ENCODE measurements around the gene AGPAT4. TPM values are rescaled to one million over a fixed set of nuclear protein-coding genes. Genes with fewer than 3 reads are reported as not detected.

The AGPAT4 gene
- total RNA-seq, 2 donors from 2014 or later: 61.0 to 61.1 TPM

DNA sequence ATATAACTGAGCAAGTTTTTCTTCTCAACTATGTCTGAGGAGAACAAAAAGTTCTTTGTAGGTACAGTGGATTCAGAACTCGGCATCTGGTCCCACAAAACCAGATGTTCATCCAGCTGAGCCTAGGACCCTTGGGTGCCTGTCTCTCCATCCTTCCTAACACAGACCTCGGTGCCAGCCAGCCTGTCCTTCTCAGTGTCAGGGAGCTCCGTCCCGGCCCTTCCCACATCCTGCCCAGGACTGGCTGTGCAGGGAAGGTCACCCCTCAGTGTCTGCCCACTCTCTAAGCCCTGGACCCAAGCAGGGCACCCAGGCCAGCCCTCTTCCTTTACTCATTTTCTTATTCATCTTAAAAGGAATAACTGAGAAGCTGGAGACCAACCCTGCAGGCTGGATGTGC, 32.0 kb upstream of the AGPAT4 start:
- Histone ChIP-seq H3K9me3 (ENCODE audit: control insufficient read depth, low read length) (no peaks in the 10 kb centered on the region), H3K36me3 (ENCODE audit: control insufficient read depth, insufficient read depth, low read length) (no peaks in the 10 kb centered on the region), H3K4me1 (ENCODE audit: control insufficient read depth, insufficient read depth, low read length) (no peaks in the 10 kb centered on the region), H3K27me3 (ENCODE audit: control insufficient read depth, insufficient read depth, low read length, poor library complexity, severe bottlenecking) (no peaks in the 10 kb centered on the region), H3K4me3 (ENCODE audit: low read length) (no peak overlapping the region), H3K27ac (ENCODE audit: low read depth, low read length) (no peak overlapping the region), H3K9ac (ENCODE audit: extremely low read depth, low read length, poor library complexity, severe bottlenecking) (no peak overlapping the region)
- no peak for DNase-seq
- H3K4me3 Mint-ChIP-seq: no peak overlapping the region
- H3K9me3 Mint-ChIP-seq: peaks cover 9% of the 10 kb centered on the region
- H3K4me1 Mint-ChIP-seq: peaks cover 10% of the 10 kb centered on the region
- WGBS, 2 experiments (ENCODE audit: insufficient coverage in 1 of 2, insufficient read length in 1 of 2): 83 to 89% methylated on average over 1 to 4 of the region's 4 CpGs
- TF ChIP-seq, protein P1, sequence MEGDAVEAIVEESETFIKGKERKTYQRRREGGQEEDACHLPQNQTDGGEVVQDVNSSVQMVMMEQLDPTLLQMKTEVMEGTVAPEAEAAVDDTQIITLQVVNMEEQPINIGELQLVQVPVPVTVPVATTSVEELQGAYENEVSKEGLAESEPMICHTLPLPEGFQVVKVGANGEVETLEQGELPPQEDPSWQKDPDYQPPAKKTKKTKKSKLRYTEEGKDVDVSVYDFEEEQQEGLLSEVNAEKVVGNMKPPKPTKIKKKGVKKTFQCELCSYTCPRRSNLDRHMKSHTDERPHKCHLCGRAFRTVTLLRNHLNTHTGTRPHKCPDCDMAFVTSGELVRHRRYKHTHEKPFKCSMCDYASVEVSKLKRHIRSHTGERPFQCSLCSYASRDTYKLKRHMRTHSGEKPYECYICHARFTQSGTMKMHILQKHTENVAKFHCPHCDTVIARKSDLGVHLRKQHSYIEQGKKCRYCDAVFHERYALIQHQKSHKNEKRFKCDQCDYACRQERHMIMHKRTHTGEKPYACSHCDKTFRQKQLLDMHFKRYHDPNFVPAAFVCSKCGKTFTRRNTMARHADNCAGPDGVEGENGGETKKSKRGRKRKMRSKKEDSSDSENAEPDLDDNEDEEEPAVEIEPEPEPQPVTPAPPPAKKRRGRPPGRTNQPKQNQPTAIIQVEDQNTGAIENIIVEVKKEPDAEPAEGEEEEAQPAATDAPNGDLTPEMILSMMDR (conservative IDR thresholded peaks at IDR 0.05): no peak
- H3K36me3 Mint-ChIP-seq (ENCODE audit: low read depth): no peaks in the 10 kb centered on the region
- H3K27me3 Mint-ChIP-seq (ENCODE audit: insufficient read depth): peaks cover 21% of the 10 kb centered on the region
- no peak overlapping the region for H3K27ac Mint-ChIP-seq

- H3K4me1 ChIP-seq (ENCODE audit: control insufficient read depth, insufficient read depth, low read length): no peaks in the 10 kb centered on the region
- TF ChIP-seq, protein P1 (conservative IDR thresholded peaks at IDR 0.05): no peak
- no peaks in the 10 kb centered on the region for H3K36me3 ChIP-seq (ENCODE audit: control insufficient read depth, insufficient read depth, low read length)
- no peaks in the 10 kb centered on the region for H3K27me3 ChIP-seq (ENCODE audit: control insufficient read depth, insufficient read depth, low read length, poor library complexity, severe bottlenecking)
- H3K4me1 Mint-ChIP-seq: peaks cover 10% of the 10 kb centered on the region
- 91 to 99% methylated on average over 15 to 16 of the region's 16 CpGs for WGBS, 2 experiments (ENCODE audit: insufficient coverage in 1 of 2, insufficient read length in 1 of 2)
- peaks cover 7% of the 10 kb centered on the region for H3K9me3 Mint-ChIP-seq
- H3K36me3 Mint-ChIP-seq (ENCODE audit: low read depth): peaks cover 2% of the 10 kb centered on the region
- no peak for DNase-seq
- no peak overlapping the region for H3K9ac ChIP-seq (ENCODE audit: extremely low read depth, low read length, poor library complexity, severe bottlenecking)
- no peak overlapping the region for H3K27ac Mint-ChIP-seq
- no peak overlapping the region for H3K4me3 ChIP-seq (ENCODE audit: low read length)
- peaks cover 11% of the 10 kb centered on the region for H3K9me3 ChIP-seq (ENCODE audit: control insufficient read depth, low read length)
- no peak overlapping the region for H3K27ac ChIP-seq (ENCODE audit: low read depth, low read length)
- peaks cover 31% of the 10 kb centered on the region for H3K27me3 Mint-ChIP-seq (ENCODE audit: insufficient read depth)
- H3K4me3 Mint-ChIP-seq: no peak overlapping the region
These were observed 29.9 kb upstream of the AGPAT4 start for GRCh38 chr6:161303628-161304340.

- TF ChIP-seq, protein P1 (conservative IDR thresholded peaks at IDR 0.05): no peak
- Histone ChIP-seq H3K27me3 (ENCODE audit: control insufficient read depth, insufficient read depth, low read length, poor library complexity, severe bottlenecking) (no peaks in the 10 kb centered on the region), H3K4me1 (ENCODE audit: control insufficient read depth, insufficient read depth, low read length) (no peaks in the 10 kb centered on the region), H3K9ac (ENCODE audit: extremely low read depth, low read length, poor library complexity, severe bottlenecking) (no peak overlapping the region), H3K4me3 (ENCODE audit: low read length) (no peak overlapping the region), H3K36me3 (ENCODE audit: control insufficient read depth, insufficient read depth, low read length) (no peaks in the 10 kb centered on the region), H3K27ac (ENCODE audit: low read depth, low read length) (no peak overlapping the region), H3K9me3 (ENCODE audit: control insufficient read depth, low read length) (peaks cover 19% of the 10 kb centered on the region)
- Mint-ChIP-seq H3K9me3 (peaks cover 9% of the 10 kb centered on the region), H3K4me3 (no peak overlapping the region), H3K27me3 (ENCODE audit: insufficient read depth) (peaks cover 31% of the 10 kb centered on the region), H3K27ac (no peak overlapping the region), H3K36me3 (ENCODE audit: low read depth) (peaks cover 3% of the 10 kb centered on the region), H3K4me1 (peaks cover 10% of the 10 kb centered on the region)
- no peak for DNase-seq
- 87 to 100% methylated on average over 2 to 5 of the region's 6 CpGs for WGBS, 2 experiments (ENCODE audit: insufficient coverage in 1 of 2, insufficient read length in 1 of 2)
These were observed 29.1 kb upstream of the AGPAT4 start for GRCh38 chr6:161302949-161303348.
